HepG2 (cell line): ENCODE data around the gene MLX. TPM values are rescaled to one million over a fixed set of nuclear protein-coding genes. Genes with fewer than 3 reads are reported as not detected.
A peak's percentile ranks its signal among the peaks of the same experiment; 100 is the strongest.

Experiments
- CREM ChIP-seq, 2 experiments: sonication (generic) in 1 of 2; formaldehyde crosslinking in 1 of 2; IDR thresholded peaks; 2 replicates each; pipeline versions ENCODE4 v1.4.0 to v1.6.1; 2016 to 2020; ENCODE audit warnings: antibody characterized with exemption in 1 of 2, mild to moderate bottlenecking in 1 of 2, missing genetic modification reagents in 1 of 2
- GFI1 ChIP-seq: sonication (generic); formaldehyde crosslinking; IDR thresholded peaks from 2 replicates; pipeline ENCODE4 v1.5.0; 2020; ENCODE audit warnings: missing genetic modification reagents, mild to moderate bottlenecking, borderline replicate concordance
- KMT2B ChIP-seq: IDR thresholded peaks from 2 replicates; pipeline ENCODE4 v1.6.1; 2016; ENCODE audit warnings: missing genetic modification reagents, missing compliant biosample characterization
- MXD1 ChIP-seq: sonication (generic); formaldehyde crosslinking; IDR thresholded peaks from 2 replicates; pipeline ENCODE4 v1.4.0; 2020; ENCODE audit warnings: mild to moderate bottlenecking, missing genetic modification reagents
- NR1H2 ChIP-seq: sonication (generic); formaldehyde crosslinking; IDR thresholded peaks from 2 replicates; pipeline ENCODE4 v1.8.1; 2022; ENCODE audit warnings: low read depth, missing genetic modification reagents, borderline replicate concordance
- NR3C1 ChIP-seq: sonication (generic); formaldehyde crosslinking; IDR thresholded peaks from 2 replicates; pipeline ENCODE4 v1.4.0; 2020; ENCODE audit warnings: missing genetic modification reagents
- PHB2 ChIP-seq: fragments of 450-650 bp; IDR thresholded peaks from 2 replicates; pipeline ENCODE4 v1.6.1; 2018; ENCODE audit not compliant: partially characterized antibody
- POGK ChIP-seq: sonication (generic); formaldehyde crosslinking; conservative IDR thresholded peaks from 2 replicates; pipeline ENCODE4 v1.8.0; 2022; ENCODE audit warnings: mild to moderate bottlenecking, moderate library complexity, missing genetic modification reagents
- ZBTB21 ChIP-seq: sonication (generic); formaldehyde crosslinking; IDR thresholded peaks from 2 replicates; pipeline ENCODE4 v1.4.0; 2020; ENCODE audit warnings: missing genetic modification reagents
- ZHX2 ChIP-seq, 2 experiments: sonication (generic) in 1 of 2; formaldehyde crosslinking in 1 of 2; IDR thresholded peaks; 2 replicates each; pipeline versions ENCODE4 v1.6.1 to v1.9.0; 2014 to 2022; ENCODE audit warnings: antibody characterized with exemption in 1 of 2, borderline replicate concordance in 1 of 2, inconsistent platforms in 1 of 2, low read depth in 1 of 2, missing genetic modification reagents in 1 of 2
- ZNF260 ChIP-seq: sonication (generic); formaldehyde crosslinking; IDR thresholded peaks from 2 replicates; pipeline ENCODE4 v1.4.0; 2020; ENCODE audit warnings: missing genetic modification reagents, low read depth, mild to moderate bottlenecking, borderline replicate concordance
- ZNF564 ChIP-seq: sonication (generic); formaldehyde crosslinking; IDR thresholded peaks from 2 replicates; pipeline ENCODE4 v1.8.1; 2023; ENCODE audit warnings: mild to moderate bottlenecking, missing genetic modification reagents
- polyA plus RNA-seq, 8 experiments: library from polyadenylated mRNA; depleted of rRNA in 3 of 8; stranded (reverse) in 7 of 8; unstranded in 1 of 8; fragments of >200 nt; fragmentation: Illumina TruSeq in 4 of 8; extraction: Trizol in 4 of 8; gene quantifications; 2 replicates each; pipeline versions ENCODE4 v1.2.1 to v1.2.3, GENCODE V29; 2011 to 2016; ENCODE audit warnings: low read depth in 4 of 8, missing spikeins in 1 of 8, mixed read lengths in 1 of 8; ENCODE audit not compliant: insufficient read depth in 1 of 8
- total RNA-seq, 5 experiments: library from RNA; depleted of rRNA; stranded (reverse); fragments of >200 nt; fragmentation: Illumina TruSeq; extraction: Trizol; gene quantifications; 2 replicates each; pipeline ENCODE4 v1.2.3, GENCODE V29; 2016; ENCODE audit warnings: low read depth in 1 of 5
- TF ChIP-seq, protein P1 (sequence below): sonication (generic); formaldehyde crosslinking; IDR thresholded peaks from 2 replicates; pipeline ENCODE4 v1.4.0; 2020; ENCODE audit warnings: missing genetic modification reagents, borderline replicate concordance
- TF ChIP-seq, protein P2 (sequence below): sonication (generic); formaldehyde crosslinking; IDR thresholded peaks from 2 replicates; pipeline ENCODE4 v1.4.0; 2020; ENCODE audit warnings: missing genetic modification reagents

Gene MLX
- total and polyA plus RNA-seq, 2 of the 13 experiments (the other 11 are each of a cell fraction or from before 2014, with no cell fraction given) = 38.9 to 74.4 TPM

GRCh38 chr17:42562388-42563142 lies 4.3 kb upstream of the MLX start (continued):
- TF ChIP-seq KMT2B (CRISPR knock-in tag) = no peak; the same call in 1 of the 2 replicates
- no peak for TF ChIP-seq CREM (IDR thresholded peaks at IDR 0.05)
- no peak for TF ChIP-seq CREM (CRISPR knock-in tag; IDR thresholded peaks at IDR 0.05)
- TF ChIP-seq ZHX2 (IDR thresholded peaks at IDR 0.05; ENCODE audit: low read depth) = no peak
- TF ChIP-seq ZHX2 (CRISPR knock-in tag; IDR thresholded peaks at IDR 0.05; ENCODE audit: borderline replicate concordance) = 0 out of 2 replicates have a peak, but pooled peaks have one; percentile 5
- no peak for TF ChIP-seq NR3C1 (CRISPR knock-in tag)
- peak; percentile 58; the same call in 1 of the 2 replicates for TF ChIP-seq MXD1 (CRISPR knock-in tag)
- peak; percentile 75; the same call in 1 of the 2 replicates for TF ChIP-seq ZBTB21 (CRISPR knock-in tag)
- peak; percentile 43 for TF ChIP-seq ZNF564
- TF ChIP-seq, protein P1, sequence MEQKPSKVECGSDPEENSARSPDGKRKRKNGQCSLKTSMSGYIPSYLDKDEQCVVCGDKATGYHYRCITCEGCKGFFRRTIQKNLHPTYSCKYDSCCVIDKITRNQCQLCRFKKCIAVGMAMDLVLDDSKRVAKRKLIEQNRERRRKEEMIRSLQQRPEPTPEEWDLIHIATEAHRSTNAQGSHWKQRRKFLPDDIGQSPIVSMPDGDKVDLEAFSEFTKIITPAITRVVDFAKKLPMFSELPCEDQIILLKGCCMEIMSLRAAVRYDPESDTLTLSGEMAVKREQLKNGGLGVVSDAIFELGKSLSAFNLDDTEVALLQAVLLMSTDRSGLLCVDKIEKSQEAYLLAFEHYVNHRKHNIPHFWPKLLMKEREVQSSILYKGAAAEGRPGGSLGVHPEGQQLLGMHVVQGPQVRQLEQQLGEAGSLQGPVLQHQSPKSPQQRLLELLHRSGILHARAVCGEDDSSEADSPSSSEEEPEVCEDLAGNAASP (CRISPR knock-in tag) = no peak
- no peak for TF ChIP-seq PHB2
- TF ChIP-seq NR1H2 (CRISPR knock-in tag) = no peak; the same call in 1 of the 2 replicates
- TF ChIP-seq POGK (CRISPR knock-in tag) = peak; percentile 87
- peak; percentile 46 for TF ChIP-seq GFI1
- 0 out of 2 replicates have a peak, but pooled peaks have one; percentile 14 for TF ChIP-seq ZNF260 (CRISPR knock-in tag)
- TF ChIP-seq, protein P2, sequence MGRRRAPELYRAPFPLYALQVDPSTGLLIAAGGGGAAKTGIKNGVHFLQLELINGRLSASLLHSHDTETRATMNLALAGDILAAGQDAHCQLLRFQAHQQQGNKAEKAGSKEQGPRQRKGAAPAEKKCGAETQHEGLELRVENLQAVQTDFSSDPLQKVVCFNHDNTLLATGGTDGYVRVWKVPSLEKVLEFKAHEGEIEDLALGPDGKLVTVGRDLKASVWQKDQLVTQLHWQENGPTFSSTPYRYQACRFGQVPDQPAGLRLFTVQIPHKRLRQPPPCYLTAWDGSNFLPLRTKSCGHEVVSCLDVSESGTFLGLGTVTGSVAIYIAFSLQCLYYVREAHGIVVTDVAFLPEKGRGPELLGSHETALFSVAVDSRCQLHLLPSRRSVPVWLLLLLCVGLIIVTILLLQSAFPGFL (CRISPR knock-in tag) = peak; percentile 41; the same call in 1 of the 2 replicates
